COLO829 (cell line): Measurements from ENCODE around the gene GSTO1.

Source experiments
- DNase-seq: peaks from one replicate; pipeline ENCODE4 v3.0.0; 2012; ENCODE audit warnings: low spot score

Gene GSTO1

DNA sequence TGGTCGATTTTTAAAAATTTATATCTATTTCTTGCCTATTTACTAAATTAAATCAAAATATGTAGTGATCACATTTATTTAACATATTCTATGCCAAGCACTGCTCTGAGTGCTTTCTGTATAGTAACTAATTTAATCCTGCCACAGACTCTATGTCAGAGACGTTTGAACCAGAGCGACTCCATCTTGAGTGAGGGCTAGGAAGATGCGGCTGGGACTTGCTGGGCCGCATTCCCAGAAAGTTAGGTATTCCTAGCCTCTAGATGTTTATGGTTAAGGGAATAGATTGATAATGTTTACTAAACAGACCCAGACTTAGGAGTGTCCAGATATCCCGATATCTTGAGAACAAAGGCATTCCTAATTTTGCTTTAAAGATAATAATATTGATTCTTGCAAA lies 3.2 kb upstream of the GSTO1 start:
- DNase-seq: no peak

DNA sequence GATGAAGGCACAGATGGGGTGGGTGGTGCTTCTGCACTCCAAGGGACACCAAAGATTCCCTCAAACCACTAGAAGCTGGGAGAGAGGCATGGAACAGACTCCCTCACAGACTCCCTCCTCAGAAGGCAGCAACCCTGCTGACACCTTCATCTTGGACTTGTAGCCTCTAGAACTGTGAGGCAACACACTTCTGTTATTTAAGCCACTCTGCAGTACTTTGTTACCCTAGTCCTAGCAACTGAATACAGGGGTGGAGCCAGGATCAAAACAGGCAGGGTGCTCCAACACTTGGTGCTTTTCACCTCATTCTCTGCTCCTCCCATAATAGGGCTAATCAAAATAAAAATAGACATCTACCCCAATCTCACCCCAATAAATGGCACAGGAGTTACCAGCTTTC lies 2.3 kb upstream of the GSTO1 start:
- DNase-seq: no peak

DNA sequence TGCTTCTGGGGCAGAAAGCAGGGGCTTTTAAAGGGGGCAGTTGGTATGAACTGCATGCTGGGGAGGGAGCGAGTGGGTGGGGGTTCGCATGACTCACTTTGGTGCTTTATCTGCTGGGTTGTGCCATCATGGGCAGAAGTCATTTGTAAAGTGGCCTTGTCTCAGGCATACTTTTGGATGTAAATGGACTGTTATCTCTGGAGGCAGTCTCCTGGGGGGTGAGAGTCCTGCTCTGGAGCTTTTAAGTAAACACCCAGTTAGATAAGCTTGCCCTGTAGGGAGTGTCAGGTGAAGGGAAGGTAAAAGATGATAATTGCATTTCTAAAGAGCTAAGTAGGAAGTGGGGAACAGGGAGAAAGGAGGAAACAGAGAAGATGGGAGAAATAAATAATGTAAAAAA lies 1.6 kb upstream of the GSTO1 start:
- no peak for DNase-seq

DNA sequence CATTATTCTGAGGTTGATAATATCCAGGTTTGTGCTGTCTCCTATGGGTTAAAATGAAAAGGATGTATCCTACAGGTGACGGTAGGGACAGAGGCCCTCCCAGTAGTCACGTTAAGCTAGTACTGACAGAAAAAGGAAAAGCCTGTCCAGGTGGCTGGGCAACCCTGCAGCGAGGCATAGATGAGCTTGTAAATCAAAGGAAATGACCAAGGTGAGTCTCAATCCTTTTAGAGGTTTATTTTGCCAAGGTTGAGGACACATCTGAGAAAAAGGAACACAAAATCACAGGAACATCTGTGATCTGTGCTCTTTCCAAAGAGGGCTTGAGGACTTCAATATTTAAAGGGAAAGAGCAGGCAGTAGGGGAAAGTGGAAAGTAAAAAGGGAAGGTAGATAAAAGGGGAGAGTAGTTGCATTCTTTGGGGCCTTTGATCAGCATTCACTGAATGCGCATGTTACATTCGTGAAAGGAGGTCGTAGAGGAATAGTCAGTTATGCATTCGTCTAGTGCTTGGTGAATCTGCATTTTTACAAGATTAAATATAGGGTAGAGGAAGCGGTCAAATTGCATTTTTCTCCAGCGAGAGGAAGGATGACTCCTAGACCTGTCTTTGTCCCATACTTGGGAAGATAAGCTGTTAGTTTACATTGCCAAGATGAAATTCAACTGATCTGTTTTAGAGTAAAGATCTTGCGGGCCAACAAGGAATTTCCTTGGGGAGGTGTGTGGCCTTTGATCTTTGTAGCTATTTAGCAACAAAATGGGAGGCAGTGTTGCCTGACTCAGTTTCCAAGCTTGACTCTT lies 884 bp upstream of the GSTO1 start:
- DNase-seq: no peak

DNA sequence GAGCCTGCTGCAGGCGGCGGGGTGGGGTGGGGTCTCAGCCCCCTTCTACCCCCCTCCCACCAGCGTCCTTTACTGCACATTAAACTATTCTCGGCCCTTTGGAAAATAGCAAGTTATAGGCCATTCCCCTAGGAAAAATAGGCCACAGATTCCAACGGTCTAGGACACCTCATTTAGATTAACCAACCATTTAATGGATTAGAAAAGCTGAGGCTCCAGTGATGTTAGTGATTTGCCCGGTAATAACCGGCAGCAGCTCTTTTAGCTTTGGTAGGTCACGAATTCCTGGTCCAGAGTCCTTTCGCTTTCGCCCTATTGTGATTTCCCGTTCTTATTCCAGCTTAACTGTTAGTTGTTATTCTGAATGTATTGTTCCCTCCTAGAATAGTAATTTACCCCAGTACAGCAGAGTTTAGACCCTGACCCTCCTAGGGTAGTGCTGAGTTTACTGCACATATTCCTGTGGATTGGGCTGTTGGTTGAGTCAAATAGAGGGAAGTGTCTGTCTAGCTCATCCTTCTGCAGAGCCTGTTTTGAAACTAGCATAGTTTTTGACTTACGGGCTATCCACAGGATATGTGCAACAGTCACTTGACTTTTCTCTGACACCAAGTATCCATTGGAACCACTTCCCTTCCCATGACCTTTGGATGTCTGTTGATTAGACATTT lies 754 bp downstream of the GSTO1 start:
- DNase-seq: peak; percentile 76

DNA sequence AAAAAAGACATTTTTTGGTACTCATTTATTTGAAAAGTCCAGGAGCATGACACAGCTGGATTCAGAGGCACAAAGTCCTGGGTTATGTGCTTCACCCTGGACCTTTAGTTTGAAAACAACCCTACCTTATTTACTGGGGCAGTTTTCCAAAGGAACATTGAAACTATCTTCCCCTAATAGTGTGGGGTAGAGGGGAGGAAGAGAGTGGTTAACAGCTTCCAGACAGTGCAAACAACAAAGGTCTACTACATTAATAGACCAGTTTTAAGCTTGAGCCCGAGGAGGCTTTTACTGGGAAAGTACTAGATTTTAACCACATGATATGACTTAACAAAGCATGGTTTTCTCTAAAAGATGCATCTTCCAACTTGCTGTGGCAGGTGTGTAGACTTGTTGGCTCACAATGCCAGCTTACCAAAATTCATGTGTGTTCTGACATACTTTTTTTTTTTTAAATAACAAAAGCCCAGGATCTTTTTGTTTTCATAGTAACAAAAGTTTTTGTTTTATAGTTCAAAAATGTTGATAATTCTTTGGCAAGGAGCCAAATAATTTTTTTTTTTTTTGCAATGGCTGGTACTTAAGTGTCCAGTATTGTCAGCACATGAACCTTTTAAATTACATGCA lies 1.8 kb downstream of the GSTO1 start:
- no peak for DNase-seq

DNA sequence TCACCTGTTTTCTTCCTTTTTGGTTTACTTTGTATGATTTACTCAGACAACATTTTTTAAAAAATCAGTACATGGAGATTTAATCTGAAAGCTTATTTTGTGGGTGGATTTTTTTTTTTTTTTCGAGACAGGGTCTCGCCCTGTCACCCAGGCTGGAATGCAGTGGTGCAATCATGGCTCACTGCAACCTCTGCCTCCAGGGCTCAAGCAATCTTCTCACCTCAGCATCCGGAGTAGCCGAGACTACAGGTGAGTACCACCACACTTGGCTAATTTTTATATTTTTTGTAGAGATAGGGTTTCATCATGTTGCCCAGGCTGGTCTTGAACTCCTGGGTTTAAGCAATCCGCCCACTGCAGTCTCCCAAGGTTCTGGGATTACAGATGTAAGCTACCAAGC lies 2.5 kb downstream of the GSTO1 start:
- no peak for DNase-seq

DNA sequence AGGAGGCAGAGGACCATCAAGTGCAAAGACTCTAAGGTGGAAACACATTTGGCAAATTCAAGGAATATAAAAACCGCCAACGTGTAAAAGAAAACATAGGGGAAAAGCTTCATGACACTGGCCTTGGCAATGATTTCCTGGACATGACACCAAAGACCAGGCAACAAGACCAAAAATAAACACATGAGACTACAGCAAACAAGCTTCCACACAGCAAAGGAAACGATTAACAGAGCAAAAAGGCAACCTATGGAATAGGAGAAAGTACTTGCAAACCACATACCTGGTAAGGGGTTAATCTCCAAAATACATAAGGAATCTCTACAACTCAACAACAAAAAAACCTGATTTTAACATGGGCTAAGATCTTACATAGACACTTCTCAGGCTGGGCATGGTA lies 3.5 kb downstream of the GSTO1 start:
- no peak for DNase-seq

DNA sequence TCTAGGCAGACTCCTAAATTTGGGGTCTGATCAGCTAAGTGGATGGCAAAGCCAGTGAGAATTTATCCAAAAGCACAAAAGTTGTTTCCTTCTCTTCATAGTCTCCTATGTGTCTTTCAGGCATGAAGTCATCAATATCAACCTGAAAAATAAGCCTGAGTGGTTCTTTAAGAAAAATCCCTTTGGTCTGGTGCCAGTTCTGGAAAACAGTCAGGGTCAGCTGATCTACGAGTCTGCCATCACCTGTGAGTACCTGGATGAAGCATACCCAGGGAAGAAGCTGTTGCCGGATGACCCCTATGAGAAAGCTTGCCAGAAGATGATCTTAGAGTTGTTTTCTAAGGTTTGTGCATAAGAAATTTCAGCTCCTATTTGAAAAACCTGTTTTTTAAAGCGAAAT lies 4.8 kb downstream of the GSTO1 start:
- no peak for DNase-seq

DNA sequence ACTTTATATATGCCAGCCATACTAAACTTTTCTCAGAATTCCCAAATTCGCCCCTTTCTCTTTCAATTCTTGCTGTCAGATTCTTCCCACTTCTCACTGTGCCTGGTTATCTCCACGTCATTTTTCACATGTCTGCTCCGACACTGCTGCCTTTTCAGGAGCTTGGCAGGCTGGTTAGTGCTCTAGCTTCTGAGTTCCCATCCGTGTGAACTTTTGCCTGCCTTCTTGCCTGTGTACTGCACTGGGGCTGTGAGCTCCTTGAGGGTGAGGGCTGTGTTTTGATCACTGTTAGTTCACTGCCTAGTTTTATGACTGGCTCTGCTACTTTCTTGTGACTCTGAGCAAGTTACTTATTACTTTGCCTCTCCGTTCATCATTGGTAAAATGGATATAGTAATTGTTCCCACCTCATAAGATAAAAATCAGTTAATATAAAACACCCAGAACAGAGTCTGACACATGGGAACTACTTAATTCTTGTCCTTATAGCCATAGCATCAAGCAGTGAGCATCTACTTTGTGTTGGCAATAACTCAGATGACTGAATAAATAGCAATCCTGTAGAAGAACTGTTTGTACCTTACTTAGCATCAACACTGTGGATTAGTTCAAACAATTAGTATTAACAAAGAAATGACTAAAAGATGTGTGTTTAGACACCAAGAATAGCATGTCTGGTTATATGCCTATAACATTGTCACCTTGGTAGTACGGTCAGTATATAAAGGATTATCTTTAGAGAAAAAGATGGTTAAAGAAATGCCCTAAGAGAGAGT lies 5.5 kb downstream of the GSTO1 start:
- DNase-seq: no peak

DNA sequence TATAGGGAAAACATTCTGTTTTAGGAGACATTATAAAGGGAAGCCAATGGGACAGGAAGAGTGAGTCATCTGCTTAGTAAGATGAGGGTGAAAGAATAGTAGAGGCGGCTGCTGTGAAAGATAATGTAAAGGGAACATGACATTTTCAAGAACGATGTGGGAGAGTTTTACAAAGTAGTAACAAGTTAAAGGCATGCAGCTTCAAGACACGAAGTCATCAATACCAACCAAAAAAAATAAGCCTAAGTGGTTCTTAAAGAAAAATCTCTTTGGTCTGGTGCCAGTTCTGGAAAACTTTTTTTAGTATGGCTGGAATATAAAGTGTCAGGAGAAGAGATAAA lies 6.1 kb downstream of the GSTO1 start:
- peak; percentile 34 for DNase-seq

DNA sequence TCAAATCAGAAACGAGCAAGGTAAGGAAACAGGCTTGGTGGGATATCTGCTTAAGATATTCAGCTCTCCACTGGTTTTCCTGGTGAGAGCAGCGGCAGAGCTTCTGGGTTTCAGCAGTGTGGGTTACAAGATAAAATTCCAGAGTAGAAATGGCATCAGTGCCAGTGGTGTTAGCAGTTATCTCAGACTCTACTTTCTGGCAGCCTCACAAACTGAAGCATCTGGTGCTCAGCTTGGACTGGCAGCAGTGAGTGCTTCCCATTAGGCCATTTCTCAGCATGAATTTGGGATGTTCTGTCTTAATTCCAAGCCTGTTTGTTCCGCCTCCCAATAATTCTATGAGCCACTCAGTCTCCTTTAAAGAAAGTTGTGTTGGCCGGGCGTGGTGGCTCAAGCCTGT lies 7.4 kb downstream of the GSTO1 start:
- DNase-seq: no peak

DNA sequence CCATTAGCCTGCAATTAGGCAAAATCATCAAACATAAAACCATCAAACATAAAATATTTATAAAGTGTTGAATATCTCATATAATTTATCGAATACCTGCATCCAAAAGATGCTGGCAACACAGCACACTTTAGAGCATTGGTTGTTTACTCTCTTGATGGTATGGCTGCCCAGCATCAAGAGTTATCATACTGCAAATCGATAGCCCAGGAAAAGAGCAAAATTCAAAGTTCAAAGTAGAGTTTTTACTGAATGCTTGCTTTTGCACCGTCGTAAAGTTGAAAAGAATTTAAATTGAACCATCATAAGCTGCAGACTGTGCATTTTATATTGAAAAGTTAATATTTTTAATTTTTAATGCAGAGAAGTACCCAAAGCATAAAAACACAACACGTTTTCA lies 10.1 kb downstream of the GSTO1 start:
- DNase-seq: no peak

DNA sequence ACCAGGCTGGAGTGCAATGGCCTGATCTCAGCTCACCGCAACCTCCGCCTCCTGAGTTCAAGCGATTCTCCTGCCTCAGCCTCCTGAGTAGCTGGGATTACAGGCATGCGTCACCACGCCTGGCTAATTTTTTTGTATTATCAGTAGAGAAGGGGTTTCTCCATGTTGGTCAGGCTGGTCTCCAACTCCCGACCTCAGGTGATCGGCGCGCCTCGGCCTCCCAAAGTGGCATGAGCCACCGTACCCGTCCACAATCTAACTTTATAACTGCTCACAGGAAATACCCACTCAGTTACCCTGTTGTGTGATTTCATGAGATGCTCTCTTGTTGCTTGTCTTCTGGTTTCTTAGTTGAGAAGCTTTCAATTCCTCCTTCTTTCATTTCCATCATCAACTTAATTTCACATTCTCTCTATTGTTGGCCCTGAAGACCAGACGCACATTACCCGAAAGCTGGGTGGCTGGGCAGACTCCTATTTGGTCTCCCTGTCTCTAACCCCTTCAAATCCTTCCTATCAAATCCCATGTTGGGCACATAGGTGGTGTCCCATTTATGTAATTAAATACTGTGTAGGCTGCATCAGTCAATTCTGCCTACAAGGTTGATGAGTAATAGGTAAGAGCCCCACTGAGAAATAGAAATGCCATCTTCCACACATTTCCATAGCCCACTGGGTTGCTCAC lies 13.2 kb downstream of the GSTO1 start:
- no peak for DNase-seq

DNA sequence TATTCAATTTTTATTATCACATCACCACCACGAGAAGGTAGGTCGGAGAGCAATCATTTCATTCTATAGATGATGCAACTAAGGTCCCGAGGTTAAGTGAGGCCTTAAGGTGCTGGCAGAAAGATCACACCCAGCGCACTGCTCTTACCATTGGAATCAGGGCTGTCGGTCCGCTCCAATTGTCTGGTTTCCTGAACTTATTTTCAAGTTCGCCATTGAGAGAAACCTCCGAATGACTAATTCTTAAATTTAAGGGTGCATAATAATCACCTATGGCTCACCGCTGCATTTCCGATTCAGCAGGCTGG lies 13.7 kb downstream of the GSTO1 start:
- DNase-seq: no peak

DNA sequence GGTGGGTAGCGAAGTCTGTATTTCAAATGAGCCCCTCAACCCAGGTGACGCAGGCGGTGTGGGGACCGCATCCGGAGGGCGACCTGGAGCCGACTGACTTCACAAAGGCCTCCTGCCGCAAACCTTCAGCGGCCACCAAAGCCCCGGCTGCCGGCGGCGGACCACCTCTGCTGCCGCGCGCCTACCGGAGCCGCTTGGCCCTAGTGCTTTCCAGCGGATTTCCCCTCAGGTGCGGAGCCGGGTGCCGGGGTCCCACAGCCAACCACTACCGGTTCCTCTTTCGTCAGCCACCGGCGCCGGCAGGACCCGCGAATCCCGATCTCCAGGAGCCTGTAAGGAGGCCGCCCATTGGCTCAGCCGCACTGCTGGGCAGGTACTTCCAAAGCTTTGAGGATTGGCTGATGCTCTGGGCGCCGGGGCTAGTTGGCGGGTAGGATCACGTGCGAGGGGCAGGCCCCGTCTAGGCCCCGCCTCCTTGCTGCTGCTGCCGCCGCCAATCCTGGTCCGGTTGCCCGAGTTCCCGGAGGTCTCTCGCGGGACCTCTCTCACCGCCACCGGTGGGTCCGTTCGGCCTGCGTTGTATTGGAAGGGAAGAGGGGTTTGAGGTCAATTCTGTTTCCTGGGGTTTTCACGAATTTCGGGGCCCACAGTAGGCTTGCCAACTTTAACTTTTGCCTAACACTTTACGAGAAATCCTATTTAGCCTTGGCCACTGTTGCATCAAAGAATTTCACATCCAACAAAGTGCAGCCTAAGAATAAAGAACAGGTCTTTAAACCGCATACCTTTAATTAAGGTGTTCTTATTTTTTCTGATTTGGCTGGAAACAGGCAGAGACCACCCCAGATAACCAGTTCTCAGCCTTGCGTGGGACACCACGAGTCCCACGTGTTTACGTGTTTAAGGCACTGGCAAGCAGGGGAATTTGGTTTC lies 14.3 kb downstream of the GSTO1 start, which contains the start of gene GSTO2:
GSTO2 (plus strand) TSS at position 472 of the 933 bp plus-strand sequence. CDS start 5,732 bp downstream, outside the sequence.
- no peak for DNase-seq

DNA sequence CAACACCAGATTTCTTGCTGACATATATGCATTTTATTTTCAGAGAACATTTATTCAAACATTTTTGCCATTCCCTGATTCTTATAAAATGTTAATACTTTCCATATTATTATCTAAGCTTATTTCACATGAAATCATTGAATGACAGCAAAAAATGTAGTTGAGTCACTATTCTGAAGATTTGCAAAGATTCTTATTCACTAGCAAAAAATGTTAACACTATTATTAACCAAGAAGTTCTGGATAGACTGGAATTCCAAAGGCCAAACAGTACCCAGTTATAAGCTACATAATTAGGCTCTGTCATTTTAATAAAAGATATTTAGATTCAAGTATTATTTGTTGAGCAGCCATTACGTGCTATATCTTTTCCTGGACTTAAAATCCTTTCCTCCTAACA lies 18.6 kb downstream of the GSTO1 start:
- no peak for DNase-seq

DNA sequence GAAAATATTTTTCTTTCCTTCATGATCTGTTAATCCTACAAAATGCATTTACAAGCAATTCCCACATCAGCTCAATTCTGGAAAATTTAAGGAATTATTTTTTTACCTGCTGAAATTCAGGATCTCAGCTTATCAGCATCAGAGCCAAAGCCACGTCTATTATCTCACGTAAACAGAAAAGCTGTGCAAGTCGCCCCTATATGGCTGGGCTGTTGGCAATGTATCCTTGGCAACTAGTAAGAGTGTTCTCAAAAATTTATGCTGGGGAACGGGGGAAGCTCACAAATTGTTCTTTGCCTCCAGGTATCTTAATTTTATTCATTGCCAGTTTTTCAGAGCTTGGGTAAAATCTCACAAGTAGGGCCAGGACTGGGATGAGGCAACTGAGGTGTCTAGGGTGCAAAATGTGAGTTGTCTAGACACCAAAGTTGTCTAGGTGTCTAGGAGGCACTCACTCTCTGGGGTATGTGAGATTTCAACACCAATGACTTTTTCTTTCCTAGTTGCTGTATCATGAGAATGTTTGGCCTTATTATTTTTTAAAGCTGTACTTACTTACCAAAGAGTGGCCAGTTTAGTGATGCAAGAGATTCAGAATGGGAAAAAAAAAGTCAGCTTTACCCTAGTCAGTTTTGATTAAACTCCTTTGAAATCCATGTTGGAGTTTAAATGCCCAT lies 19.3 kb downstream of the GSTO1 start:
- no peak for DNase-seq

DNA sequence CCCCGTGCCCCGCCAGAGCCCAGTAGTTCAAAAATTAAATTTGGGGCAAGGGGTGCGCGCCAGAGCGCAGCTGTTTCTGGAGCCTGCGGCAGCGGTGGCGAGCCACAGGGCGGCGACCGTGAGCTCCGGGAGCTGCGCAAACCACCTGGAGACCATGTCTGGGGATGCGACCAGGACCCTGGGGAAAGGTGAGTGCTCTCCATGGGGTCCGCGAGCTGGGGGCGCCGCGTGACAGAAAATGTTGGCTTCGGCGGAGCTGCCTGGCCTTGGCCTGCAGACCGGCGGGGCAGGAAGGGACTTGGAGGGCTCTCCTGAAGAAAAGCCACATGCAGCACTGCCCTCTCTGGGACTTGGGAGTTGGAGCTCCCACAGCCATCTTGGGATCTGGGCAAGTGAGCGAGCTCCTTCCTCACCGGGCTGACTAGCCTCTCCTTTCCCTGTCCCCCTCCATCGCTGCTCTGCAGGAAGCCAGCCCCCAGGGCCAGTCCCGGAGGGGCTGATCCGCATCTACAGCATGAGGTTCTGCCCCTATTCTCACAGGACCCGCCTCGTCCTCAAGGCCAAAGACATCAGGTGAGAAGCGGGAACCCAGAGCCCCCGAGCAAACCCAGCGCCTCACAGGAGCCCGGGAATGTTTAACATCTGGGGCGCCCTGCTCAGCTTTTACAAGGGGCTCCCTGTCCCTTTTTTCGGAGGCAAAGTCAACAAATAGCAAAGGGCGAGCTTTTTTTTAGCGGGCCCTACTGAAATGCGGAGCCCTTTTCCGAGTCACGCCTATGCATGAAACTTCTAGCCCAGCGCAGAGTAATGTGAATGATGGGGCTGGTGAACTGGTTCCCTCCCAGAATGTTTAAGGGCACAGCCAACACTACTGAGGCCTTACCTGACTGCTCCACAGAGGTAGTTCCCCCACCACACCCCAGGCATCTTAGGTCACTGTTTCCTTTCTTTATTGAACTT lies 20.4 kb downstream of the GSTO1 start:
- DNase-seq: no peak
